Measurements from ENCODE around the gene NFKBIE. TPM values are rescaled to one million over a fixed set of nuclear protein-coding genes. Genes with fewer than 3 reads are reported as not detected.

Gene NFKBIE
- total and polyA plus RNA-seq, 2 of the 13 experiments (the other 11 are each of a cell fraction or from before 2014, with no cell fraction given), result 6.7 to 14.5 TPM

- TF ChIP-seq ARID5B (CRISPR knock-in tag; IDR thresholded peaks at IDR 0.05) (peak; percentile 30; the same call in 1 of the 2 replicates), ZHX1 (CRISPR knock-in tag; IDR thresholded peaks at IDR 0.05; ENCODE audit: low read depth) (peak; percentile 53; the same call in 1 of the 2 replicates), YY1 (IDR thresholded peaks at IDR 0.05; ENCODE audit: insufficient read depth, insufficient replicate concordance, low read depth, low read length) (peak; percentile 91), TIGD3 (CRISPR knock-in tag; IDR thresholded peaks at IDR 0.05; ENCODE audit: borderline replicate concordance) (0 out of 2 replicates have a peak, but pooled peaks have one; percentile 15), GZF1 (CRISPR knock-in tag; IDR thresholded peaks at IDR 0.05) (0 out of 2 replicates have a peak, but pooled peaks have one; percentile 64), MTF1 (CRISPR knock-in tag; IDR thresholded peaks at IDR 0.05) (no peak), ZBED4 (CRISPR knock-in tag; IDR thresholded peaks at IDR 0.05; ENCODE audit: borderline replicate concordance) (peak; percentile 29; the same call in 1 of the 2 replicates), MXD1 (CRISPR knock-in tag; IDR thresholded peaks at IDR 0.05) (peak; percentile 100; the same call in 1 of the 2 replicates), ZNF136 (CRISPR knock-in tag; IDR thresholded peaks at IDR 0.05; ENCODE audit: low read depth) (no peak), NFATC3 (CRISPR knock-in tag; IDR thresholded peaks at IDR 0.05) (0 out of 2 replicates have a peak, but pooled peaks have one; percentile 2), ZNF546 (CRISPR knock-in tag; conservative IDR thresholded peaks at IDR 0.05) (no peak), PITX1 (CRISPR knock-in tag; IDR thresholded peaks at IDR 0.05) (0 out of 2 replicates have a peak, but pooled peaks have one; percentile 26), ZNF75D (CRISPR knock-in tag; IDR thresholded peaks at IDR 0.05; ENCODE audit: borderline replicate concordance) (0 out of 2 replicates have a peak, but pooled peaks have one; percentile 65)
These were observed 17.7 kb downstream of the NFKBIE start (continued) for GRCh38 chr6:44247338-44248302.

All from HepG2 (cell line).